Measurements from ENCODE around the gene WDR27.

Gene WDR27

GRCh38 chr6:169491482-169491881, 210.3 kb downstream of the WDR27 start:
- Histone ChIP-seq H3K4me2 (ENCODE audit: low read depth, low read length, poor library complexity, severe bottlenecking) (no peak overlapping the region), H2AFZ (ENCODE audit: low read depth, low read length, severe bottlenecking) (no peak overlapping the region), H3K27ac (ENCODE audit: low read depth, low read length) (no peak overlapping the region), H3K9me3 (ENCODE audit: insufficient read depth, low read length) (no peaks in the 10 kb centered on the region), H3K79me2 (ENCODE audit: insufficient read depth, low read length) (no peaks in the 10 kb centered on the region), H3K4me3 (ENCODE audit: insufficient read depth, low read length, poor library complexity, severe bottlenecking) (no peak overlapping the region), H3K9me2 (replicated peaks; ENCODE audit: insufficient read depth, low read length) (no peaks in the 10 kb centered on the region), H3K36me3 (ENCODE audit: low read length) (no peaks in the 10 kb centered on the region), H3K9ac (ENCODE audit: low read length) (no peak overlapping the region), H3K27me3 (ENCODE audit: low read length) (no peaks in the 10 kb centered on the region), H3F3A (ENCODE audit: insufficient read depth) (no peaks in the 10 kb centered on the region), H4K20me1 (ENCODE audit: low read depth, low read length) (no peaks in the 10 kb centered on the region)
- TF ChIP-seq CTCF (IDR thresholded peaks at IDR 0.05; ENCODE audit: insufficient read depth, low read length, poor library complexity, severe bottlenecking) (no peak), EZH2phosphoT487 (conservative IDR thresholded peaks at IDR 0.05; ENCODE audit: low read length) (no peak)

- H3K79me2 ChIP-seq (ENCODE audit: insufficient read depth, low read length), result no peaks in the 10 kb centered on the region
- no peaks in the 10 kb centered on the region for H3K27me3 ChIP-seq (ENCODE audit: low read length)
- H3K9me2 ChIP-seq (replicated peaks; ENCODE audit: insufficient read depth, low read length), result no peaks in the 10 kb centered on the region
- no peak overlapping the region for H3K4me2 ChIP-seq (ENCODE audit: low read depth, low read length, poor library complexity, severe bottlenecking)
- H3K36me3 ChIP-seq (ENCODE audit: low read length), result no peaks in the 10 kb centered on the region
- H3K4me3 ChIP-seq (ENCODE audit: insufficient read depth, low read length, poor library complexity, severe bottlenecking), result no peak overlapping the region
- no peaks in the 10 kb centered on the region for H4K20me1 ChIP-seq (ENCODE audit: low read depth, low read length)
- no peak overlapping the region for H3K9ac ChIP-seq (ENCODE audit: low read length)
- no peaks in the 10 kb centered on the region for H3K9me3 ChIP-seq (ENCODE audit: insufficient read depth, low read length)
- H3K27ac ChIP-seq (ENCODE audit: low read depth, low read length), result no peak overlapping the region
- TF ChIP-seq CTCF (IDR thresholded peaks at IDR 0.05; ENCODE audit: insufficient read depth, low read length, poor library complexity, severe bottlenecking) (no peak), EZH2phosphoT487 (conservative IDR thresholded peaks at IDR 0.05; ENCODE audit: low read length) (no peak)
- no peak overlapping the region for H2AFZ ChIP-seq (ENCODE audit: low read depth, low read length, severe bottlenecking)
- no peaks in the 10 kb centered on the region for H3F3A ChIP-seq (ENCODE audit: insufficient read depth)
Observed at GRCh38 chr6:169490830-169491229, 211.0 kb downstream of the WDR27 start.

- H3K4me3 ChIP-seq (ENCODE audit: insufficient read depth, low read length, poor library complexity, severe bottlenecking), result no peak overlapping the region
- H4K20me1 ChIP-seq (ENCODE audit: low read depth, low read length), result no peaks in the 10 kb centered on the region
- H3K9me3 ChIP-seq (ENCODE audit: insufficient read depth, low read length), result no peaks in the 10 kb centered on the region
- no peaks in the 10 kb centered on the region for H3K79me2 ChIP-seq (ENCODE audit: insufficient read depth, low read length)
- no peaks in the 10 kb centered on the region for H3K36me3 ChIP-seq (ENCODE audit: low read length)
- no peaks in the 10 kb centered on the region for H3F3A ChIP-seq (ENCODE audit: insufficient read depth)
- no peaks in the 10 kb centered on the region for H3K27me3 ChIP-seq (ENCODE audit: low read length)
- H3K9me2 ChIP-seq (replicated peaks; ENCODE audit: insufficient read depth, low read length), result no peaks in the 10 kb centered on the region
- no peak for TF ChIP-seq EZH2phosphoT487 (conservative IDR thresholded peaks at IDR 0.05; ENCODE audit: low read length)
- TF ChIP-seq CTCF (IDR thresholded peaks at IDR 0.05; ENCODE audit: insufficient read depth, low read length, poor library complexity, severe bottlenecking), result no peak
- no peak overlapping the region for H2AFZ ChIP-seq (ENCODE audit: low read depth, low read length, severe bottlenecking)
- H3K9ac ChIP-seq (ENCODE audit: low read length), result no peak overlapping the region
- no peak overlapping the region for H3K4me2 ChIP-seq (ENCODE audit: low read depth, low read length, poor library complexity, severe bottlenecking)
- H3K27ac ChIP-seq (ENCODE audit: low read depth, low read length), result no peak overlapping the region
Observed at GRCh38 chr6:169490246-169490641, 211.6 kb downstream of the WDR27 start.
